Measurements from ENCODE around the gene SPECC1. TPM values are rescaled to one million over a fixed set of nuclear protein-coding genes. Genes with fewer than 3 reads are reported as not detected.

The SPECC1 gene
- total and polyA plus RNA-seq, 9 of the 15 experiments (the other 6 are each of a cell fraction or from before 2014, with no cell fraction given) = 2.4 to 19.6 (median 14.7) TPM

GRCh38 chr17:20206068-20206467 lies 196.9 kb downstream of the SPECC1 start (continued):
- TF ChIP-seq CHD7 (IDR thresholded peaks at IDR 0.05; ENCODE audit: low read depth, low read length) (no peak), ZNF347 (CRISPR knock-in tag; IDR thresholded peaks at IDR 0.05; ENCODE audit: low read depth) (no peak), GTF2A2 (tag; IDR thresholded peaks at IDR 0.05) (no peak), NBN (IDR thresholded peaks at IDR 0.05; ENCODE audit: low read depth) (0 out of 2 replicates have a peak, but pooled peaks have one; percentile 19), CBFA2T3 (IDR thresholded peaks at IDR 0.05) (peak; percentile 45), JUN (IDR thresholded peaks at IDR 0.05; ENCODE audit: borderline replicate concordance, low read depth, low read length) (no peak), JUN (CRISPR knock-in tag; IDR thresholded peaks at IDR 0.05; ENCODE audit: borderline replicate concordance) (no peak), ARID3A (IDR thresholded peaks at IDR 0.05; ENCODE audit: borderline replicate concordance, low read depth, low read length) (no peak), PHF20 (IDR thresholded peaks at IDR 0.05; ENCODE audit: partially characterized antibody) (no peak), HBP1 (CRISPR knock-in tag; IDR thresholded peaks at IDR 0.05) (no peak), SREBF1 (IDR thresholded peaks at IDR 0.05; ENCODE audit: borderline replicate concordance, low read depth, low read length) (no peak), EP300 (IDR thresholded peaks at IDR 0.05; ENCODE audit: low read length) (peak; percentile 26; the same call in 1 of the 2 replicates), HMGN3 (IDR thresholded peaks at IDR 0.05; ENCODE audit: borderline replicate concordance, extremely low read depth, insufficient read length, low read depth, low read length) (no peak), SOX6 (IDR thresholded peaks at IDR 0.05) (0 out of 2 replicates have a peak, but pooled peaks have one; percentile 8)
